HG03342 (cell line): ENCODE results near the gene PTP4A1.

Experiments used
- ATAC-seq: cut with Tn5 transposase; IDR thresholded peaks from one replicate; pipeline ENCODE4 v1.9.1; 2021; ENCODE audit warnings: mild to moderate bottlenecking, moderate library complexity; ENCODE audit not compliant: unreplicated experiment

Gene PTP4A1

DNA sequence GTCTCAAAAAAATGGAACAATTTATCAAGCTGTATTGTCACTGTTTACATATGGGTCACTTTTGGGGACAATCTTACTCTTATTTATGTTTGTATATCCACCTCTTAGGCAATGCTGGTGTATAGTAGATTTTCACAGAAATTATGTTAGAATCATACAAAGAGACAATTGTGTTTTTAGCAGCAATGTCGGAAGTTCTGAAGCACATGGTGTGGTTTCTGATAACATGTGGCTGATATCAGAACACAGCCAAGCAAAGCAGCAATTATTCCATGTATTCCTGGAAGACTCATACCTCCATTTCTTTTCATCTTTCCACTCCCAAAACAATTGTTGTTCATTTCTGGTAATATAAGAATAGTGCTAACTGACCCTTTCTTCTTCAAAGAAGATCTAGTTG lies 17.5 kb upstream of the PTP4A1 start:
- ATAC-seq: no peak

DNA sequence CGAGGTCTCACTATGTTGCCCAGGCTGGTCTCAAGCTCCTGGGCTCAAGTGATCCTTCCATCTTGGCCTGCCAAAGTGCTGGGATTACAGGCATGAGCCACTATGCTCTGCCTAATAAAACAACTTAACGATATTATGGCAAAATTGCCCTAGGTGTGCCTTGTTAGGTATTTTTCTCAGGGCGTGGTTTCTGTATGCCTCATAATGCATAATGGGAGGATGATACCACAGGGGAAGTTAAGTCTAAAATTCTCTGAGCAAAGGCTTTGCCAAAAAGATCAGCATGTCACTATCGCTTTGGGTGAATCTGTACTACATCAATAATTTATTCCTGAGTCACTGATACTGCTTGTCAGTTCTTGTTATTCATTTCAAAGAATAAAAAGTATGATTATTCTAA lies 15.9 kb upstream of the PTP4A1 start:
- no peak for ATAC-seq

DNA sequence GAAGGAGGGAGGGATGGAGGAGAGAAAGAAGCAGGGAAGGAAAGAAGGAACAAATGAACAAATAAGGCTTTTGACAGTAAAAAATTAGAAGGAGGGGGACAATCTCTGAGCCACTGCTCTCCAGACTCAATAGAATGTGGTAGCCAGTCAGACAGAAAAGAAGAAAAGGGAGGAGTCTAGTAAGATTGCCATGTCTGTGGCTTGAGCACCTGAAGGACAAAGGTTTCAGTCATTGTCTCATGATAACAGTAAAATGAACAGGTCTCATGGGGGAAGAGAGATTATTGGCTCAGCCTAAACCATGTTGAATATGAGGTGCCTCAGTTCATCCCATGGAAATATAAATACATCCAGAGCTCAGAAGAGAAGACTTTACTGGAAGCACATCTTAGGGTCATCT lies 14.0 kb upstream of the PTP4A1 start:
- ATAC-seq: peak; percentile 53

DNA sequence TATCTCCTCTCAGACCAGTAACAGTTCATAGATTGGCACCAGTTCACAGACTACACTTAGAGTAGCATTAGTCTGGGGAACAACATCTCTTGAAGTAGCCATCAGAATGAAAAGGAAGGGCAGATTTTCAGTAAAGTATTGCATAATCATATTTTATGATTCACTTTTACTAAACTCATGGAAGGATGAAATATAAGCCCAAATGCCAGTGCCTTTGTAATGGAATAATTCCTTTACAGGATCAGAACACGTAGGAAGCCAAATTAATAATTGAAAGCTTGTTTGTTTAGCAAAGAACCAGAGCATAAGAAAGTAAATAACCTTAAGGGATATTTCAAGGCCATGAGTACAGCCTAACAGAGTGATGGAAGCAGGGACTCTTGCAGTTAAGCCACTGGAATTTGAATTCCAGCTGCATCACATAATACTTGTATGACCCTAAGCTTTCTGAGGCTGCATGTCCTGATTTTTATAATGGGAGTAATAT lies 11.4 kb upstream of the PTP4A1 start:
- no peak for ATAC-seq

DNA sequence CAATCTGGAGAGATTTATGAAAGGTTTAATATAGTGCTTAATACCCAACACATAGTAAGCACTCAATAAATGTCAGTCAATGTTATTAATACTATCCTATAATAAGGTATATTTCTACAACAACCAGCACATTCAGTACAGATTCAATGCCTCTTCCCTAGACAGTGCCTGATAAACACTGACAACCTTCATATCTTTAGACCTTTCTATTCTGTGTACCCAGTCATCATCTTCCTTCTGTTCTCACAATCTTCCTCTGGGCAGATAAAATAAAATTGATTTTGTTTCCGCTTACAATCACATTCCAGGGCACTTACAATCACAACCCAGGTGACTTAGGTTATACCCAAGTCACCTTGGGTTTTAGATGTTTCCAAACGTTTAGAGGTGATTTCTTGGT lies 11.0 kb upstream of the PTP4A1 start:
- ATAC-seq: no peak

DNA sequence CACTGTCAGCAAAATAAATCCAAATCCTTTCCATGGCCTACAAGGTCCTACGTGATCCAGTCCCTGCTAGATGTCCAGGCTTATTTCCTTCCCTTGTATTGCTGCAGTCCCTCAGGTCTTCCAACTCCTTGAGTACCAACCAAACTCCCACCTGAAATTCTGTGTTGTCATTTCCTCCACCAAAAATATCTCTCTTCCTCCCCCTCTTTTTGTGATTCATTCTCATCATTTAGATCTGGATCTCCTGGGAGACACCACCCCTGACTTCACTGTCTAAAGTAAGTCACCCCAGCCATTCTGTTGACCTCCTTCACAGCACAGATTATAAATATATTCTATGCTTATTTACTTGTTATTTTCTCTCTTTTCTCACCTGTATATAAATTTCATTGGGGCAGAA lies 9.0 kb upstream of the PTP4A1 start:
- no peak for ATAC-seq

DNA sequence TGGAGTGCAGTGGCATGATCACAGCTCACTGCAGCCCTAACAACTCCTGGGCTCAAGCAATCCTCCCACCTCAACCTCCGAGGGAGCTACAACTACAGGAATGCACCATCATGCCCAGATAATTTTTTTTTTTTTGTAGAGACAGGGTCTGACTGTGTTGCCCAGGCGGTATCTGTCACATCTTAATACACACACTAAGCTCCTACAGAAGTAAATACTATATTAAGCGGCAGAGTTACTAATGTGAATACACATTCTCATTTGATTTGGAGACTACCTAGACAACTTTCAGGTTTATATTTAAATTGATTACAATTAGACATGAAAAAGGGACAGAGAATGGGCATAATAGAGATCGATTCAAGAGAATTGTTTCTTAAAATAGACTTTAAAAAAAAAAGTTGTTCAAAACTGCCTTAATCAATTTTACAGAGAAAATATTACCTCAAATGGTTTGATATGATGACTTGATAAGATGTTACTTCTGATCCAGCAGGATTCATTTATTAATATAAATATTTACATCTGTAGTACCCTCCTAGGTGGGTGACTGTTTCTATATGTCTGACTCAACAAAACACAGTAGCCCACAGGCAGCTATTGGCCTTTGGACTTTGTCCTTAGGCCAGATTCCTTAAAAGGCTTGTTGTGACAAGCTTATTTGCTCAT lies 7.1 kb upstream of the PTP4A1 start:
- ATAC-seq: no peak

DNA sequence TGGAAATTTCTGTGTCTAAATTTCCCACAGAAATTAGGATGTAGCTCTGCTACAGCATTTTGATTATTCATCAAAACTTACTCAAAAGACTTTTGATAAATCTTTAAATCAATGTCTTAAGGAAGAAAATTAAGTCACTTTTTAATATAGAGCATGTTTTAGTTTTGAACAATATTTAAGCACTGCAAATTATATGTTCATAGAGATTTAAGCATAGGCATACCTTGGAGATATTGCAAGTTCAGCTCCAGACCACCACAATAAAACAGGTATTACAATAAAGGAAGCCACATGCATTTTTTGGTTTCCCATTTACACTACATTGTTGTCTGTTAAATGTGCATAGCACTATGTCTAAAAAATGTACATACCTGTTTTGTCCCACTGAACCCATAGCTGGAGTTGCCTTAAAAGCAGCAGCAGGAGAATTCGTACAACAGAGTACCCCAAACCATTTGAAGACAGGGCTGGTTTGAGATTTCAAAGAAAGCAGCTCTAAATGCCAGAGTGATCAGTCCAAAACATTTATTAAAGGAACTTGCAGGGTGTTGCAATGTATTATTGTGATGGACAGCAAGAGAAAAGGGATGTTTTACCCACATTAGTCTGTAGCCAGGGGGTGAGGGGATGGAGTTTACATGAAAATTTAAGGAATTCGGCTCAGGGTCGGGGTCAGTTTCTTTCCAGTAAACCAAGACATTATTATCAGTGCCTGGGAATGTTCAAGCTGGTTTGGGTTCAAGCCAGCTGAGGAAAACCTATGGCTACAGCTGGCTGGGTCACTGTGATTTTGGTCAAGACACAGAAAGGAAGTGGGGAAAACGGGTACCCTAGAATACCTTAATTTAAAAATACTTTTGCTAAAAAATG lies 6.3 kb upstream of the PTP4A1 start:
- no peak for ATAC-seq

DNA sequence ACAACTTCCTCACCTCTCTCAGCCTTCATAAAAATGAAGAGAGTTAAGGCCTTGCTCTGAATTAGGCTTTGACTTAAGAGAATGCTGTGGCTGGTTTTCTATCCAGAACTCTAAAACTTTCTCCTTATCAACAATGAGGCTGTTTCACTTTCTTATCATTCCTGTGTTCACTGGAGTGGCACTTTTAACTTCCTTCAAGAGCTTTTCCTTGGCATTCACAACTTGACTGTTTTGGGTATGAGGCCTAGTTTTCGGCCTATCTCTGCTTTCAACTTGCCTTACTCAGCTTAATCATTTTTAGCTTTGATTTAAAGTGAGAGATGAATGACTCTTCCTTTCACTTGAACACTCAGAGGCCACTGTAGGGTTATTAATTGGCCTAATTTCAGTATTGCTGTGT lies 4.3 kb upstream of the PTP4A1 start:
- no peak for ATAC-seq

DNA sequence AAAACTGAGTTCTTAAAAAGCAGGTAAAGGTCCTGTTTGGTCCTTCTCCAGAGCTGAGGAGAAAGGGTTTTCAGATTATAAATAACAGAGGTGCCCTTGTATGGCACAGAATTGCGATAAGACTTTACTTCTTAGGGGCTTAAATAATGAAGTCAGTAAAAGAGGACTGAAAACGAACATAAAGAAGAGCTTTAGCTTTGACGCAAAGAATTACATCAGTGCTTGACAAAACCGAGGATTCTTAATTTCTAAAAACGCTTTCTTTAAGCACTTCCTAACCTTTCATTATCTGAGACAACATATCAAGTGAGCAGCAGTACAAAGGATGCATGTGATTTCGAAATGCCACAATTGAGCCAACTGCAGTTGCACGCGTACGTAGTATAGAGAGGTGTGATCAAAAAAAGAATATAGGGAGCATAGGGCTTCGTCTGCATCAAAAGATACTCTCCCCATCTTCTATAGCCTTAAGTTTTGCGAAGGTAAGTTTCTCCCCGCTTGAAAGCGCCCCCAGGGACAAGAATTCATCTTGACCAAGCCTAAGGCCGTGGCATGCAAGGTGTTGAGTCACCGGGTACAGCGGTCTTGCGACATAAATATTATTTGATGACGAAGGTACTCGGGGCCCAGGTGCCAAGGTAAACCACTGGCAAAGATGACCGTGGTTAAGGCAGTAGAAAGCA lies 778 bp upstream of the PTP4A1 start:
- ATAC-seq: peak; percentile 1

DNA sequence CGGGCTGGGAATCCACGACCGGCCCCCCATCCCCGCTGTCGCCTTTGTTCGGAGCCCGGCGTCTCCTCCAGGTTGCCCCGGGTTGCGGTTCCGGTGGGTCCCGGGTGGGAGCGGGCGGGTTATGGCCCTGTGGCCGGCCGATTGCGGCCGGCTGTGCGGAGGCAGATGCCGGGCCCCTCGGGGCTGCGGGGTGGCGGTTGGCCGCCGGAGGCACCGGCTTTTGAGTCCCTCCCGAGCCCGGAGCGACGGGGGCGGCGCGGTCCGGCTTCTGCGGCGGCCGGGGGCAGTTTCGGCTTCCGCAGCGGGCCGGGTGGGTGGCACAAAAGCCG lies 431 bp downstream of the PTP4A1 start:
- ATAC-seq: peak; percentile 2

DNA sequence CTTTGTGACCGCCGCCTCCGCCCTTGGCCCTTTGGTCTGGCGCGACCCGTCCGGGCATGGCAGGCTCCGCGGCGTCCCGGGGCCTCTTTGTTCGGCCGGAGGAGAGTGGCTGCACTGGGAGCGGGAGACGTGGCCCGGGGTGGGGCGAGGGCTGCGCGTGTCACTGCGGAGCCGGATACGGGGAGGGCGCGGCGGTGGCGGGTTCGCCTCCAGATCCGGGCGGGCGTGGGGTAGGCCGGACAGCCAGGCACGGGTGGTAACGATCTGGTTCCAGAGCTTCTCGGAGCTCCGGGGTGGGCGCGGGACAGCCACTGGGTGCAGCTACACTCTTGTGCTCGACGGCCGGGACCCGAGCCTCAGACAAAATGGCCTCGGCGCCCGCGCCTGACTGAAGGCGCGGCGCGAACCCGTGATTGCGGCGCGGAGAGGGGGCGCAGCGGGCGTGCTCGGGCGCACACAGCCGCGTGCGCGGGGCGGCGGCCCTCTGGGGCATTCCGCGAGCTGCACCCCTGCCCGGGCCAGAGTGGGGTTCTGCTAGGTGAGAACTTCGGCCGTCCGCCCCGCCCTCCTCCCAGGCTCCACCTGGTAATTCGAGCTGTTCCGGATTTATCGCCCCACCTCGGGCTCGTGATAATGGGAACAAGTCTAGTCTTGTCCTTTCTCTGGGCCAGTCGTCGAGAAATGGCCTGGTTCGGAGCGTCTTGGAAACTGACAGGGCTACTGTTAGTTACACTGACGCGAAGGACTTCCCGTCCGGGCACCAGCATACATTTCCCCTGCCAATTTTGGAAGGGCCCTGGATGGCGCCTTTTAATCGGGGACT lies 1.0 kb downstream of the PTP4A1 start:
- peak; percentile 35 for ATAC-seq

DNA sequence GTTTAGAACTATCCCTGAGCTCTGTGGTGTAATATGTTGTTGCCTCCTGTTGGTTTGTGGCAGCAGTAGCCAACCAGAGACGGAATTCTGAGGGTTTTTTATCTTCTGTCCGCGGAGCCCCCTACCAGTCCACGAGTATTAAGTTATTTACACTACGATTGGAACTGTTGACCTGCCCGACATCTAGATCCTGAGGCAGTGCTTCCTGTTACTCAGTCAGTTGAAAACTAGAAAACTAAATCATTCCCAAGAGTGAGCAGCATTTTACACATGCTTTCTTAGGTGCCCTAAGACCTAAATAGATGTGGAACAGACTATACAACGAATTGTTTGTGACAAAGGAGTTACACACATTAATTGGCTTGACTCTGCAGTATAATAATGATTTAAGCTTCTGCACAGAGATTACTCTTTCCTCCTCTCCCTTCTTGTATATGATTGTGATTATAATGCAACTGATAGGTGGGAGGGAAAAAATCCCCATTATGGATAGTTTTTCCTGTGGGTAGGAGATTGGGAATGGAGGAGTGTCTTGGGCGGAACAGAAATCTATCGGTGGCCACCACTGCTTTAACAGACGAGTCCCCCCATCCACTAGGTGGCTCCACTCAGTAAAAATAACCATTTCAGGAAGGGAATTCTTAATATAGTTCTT lies 1.7 kb downstream of the PTP4A1 start:
- ATAC-seq: peak; percentile 6

DNA sequence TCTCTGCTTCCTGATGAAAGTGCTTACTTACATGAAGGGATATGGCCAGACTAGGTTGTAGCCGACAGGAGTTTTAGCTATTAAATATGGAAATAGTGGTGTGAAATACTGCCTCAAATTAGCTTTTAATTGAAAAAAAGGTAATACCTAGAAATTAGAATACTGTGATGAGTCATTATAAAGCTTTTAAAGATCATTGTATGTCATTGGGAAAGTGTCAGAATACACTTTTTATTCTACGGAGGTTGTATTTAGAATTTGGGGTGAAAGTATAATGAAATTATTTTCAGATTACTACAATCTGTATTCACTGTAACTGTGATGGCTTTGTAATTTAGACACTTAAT lies 2.2 kb downstream of the PTP4A1 start:
- no peak for ATAC-seq

DNA sequence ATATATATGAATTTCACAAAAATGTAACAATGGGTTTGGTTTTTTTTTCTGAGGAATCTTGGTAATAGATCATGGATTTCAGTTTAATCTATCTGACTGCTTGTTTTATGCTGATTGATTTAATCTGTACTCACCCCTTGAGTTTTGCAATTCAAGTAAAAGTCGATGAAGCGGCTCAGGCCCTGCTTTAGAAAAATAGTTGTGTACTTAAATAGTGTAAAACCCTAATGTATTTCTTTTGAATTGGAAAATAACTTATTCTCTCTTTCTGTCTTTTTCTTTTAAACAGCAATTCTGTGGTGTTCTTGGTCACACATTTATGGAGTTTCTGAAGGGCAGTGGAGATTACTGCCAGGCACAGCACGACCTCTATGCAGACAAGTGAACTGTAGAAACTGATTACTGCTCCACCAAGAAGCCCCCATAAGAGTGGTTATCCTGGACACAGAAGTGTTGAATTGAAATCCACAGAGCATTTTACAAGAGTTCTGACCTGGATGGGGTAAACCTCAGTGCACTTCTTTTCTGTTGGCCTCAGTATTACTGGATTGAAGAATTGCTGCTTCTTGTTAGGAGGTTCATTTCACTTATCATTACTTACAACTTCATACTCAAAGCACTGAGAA lies 4.0 kb downstream of the PTP4A1 start:
- ATAC-seq: no peak

DNA sequence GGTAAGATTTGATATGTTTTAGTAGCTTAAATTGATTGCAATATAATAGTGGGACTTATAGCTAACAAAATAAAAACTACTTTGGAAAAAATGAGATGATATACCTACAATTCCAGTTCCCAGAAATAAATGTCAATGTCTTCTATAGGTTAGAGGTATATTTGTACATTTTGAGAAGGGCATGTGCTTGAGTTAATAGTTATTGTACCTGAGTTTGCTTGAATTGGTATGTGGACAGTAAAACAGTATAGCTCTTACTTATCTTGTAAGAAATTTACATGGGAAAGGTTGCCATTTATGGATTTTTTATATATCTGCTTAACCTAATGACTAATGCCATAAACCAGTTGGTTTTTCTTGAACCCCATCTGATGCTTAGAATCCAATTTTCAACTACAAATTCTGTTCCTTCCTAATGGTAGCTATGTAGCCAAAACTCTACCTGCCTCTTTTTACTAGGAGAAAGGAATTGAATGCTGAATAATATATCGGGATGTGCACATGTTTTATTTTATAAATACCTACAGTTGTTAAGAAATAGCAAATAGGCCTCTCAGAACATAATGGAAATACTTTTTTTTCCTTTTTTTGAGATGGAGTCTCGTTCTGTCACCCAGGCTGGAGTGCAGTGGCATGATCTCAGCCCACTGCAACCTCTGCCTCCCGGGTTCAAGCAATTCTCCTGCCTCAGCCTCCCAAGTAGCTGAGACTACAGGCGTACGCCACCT lies 4.9 kb downstream of the PTP4A1 start:
- ATAC-seq: no peak

DNA sequence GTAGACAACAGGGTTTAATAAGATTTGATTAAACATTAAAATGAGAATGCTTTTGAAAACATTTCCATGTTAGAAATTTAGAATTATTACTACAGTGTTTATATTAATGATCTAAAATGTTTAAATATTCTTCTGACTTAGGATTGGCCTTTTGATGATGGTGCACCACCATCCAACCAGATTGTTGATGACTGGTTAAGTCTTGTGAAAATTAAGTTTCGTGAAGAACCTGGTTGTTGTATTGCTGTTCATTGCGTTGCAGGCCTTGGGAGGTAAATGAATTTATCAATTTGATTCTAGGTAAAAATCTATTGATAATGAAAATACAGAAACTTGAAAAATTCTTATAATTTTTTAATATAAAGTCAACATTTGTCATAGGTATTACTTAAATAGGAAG lies 6.5 kb downstream of the PTP4A1 start:
- ATAC-seq: no peak

DNA sequence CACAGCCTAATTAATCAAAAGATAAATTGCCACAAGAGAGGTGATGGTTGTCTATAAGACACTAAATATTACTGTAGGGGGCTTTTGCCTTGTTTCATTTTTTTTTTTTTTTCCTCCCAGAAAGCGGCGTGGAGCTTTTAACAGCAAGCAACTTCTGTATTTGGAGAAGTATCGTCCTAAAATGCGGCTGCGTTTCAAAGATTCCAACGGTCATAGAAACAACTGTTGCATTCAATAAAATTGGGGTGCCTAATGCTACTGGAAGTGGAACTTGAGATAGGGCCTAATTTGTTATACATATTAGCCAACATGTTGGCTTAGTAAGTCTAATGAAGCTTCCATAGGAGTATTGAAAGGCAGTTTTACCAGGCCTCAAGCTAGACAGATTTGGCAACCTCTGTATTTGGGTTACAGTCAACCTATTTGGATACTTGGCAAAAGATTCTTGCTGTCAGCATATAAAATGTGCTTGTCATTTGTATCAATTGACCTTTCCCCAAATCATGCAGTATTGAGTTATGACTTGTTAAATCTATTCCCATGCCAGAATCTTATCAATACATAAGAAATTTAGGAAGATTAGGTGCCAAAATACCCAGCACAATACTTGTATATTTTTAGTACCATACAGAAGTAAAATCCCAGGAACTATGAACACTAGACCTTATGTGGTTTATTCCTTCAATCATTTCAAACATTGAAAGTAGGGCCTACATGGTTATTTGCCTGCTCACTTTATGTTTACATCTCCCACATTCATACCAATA lies 7.8 kb downstream of the PTP4A1 start:
- ATAC-seq: no peak

DNA sequence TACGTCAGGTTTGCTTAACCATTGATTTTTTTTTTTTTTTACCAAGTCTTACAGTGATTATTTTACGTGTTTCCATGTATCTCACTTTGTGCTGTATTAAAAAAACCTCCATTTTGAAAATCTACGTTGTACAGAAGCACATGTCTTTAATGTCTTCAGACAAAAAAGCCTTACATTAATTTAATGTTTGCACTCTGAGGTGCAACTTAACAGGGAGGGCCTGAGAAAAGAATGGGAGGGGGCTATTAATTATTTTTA lies 8.4 kb downstream of the PTP4A1 start:
- ATAC-seq: no peak
